Measurements from ENCODE around the gene UBE2O. TPM values are rescaled to one million over a fixed set of nuclear protein-coding genes. Genes with fewer than 3 reads are reported as not detected.
"Not testable (repeated sequence)": the region's sequence is repeated elsewhere in the genome, so short reads cannot be mapped to it uniquely, and the experiment has no call there.

Gene UBE2O
- total RNA-seq, 2 experiments from 2014 or later: 26.5 to 28.9 TPM

GRCh38 chr17:76357597-76358158 is 95.3 kb downstream of the UBE2O start:
- CTCF ChIA-PET: interaction anchor here (1.0 kb wide), 1 partner anchor 40 kb away, joined by 4 read pairs; no protein-coding TSS in a partner anchor
- Mint-ChIP-seq H3K27me3 (peaks cover 5% of the 10 kb centered on the region), H3K4me1 (peaks cover 18% of the 10 kb centered on the region), H3K27ac (no peak overlapping the region), H3K9me3 (no peaks in the 10 kb centered on the region), H3K36me3 (ENCODE audit: low read depth) (peaks cover 2% of the 10 kb centered on the region), H3K4me3 (no peak overlapping the region)
- POLR2A ChIA-PET: interaction anchor here (1.8 kb wide), 1 partner anchor 27 kb away, joined by 8 read pairs; the partner anchor contains the start of gene SPHK1
- no peak for DNase-seq

DNA sequence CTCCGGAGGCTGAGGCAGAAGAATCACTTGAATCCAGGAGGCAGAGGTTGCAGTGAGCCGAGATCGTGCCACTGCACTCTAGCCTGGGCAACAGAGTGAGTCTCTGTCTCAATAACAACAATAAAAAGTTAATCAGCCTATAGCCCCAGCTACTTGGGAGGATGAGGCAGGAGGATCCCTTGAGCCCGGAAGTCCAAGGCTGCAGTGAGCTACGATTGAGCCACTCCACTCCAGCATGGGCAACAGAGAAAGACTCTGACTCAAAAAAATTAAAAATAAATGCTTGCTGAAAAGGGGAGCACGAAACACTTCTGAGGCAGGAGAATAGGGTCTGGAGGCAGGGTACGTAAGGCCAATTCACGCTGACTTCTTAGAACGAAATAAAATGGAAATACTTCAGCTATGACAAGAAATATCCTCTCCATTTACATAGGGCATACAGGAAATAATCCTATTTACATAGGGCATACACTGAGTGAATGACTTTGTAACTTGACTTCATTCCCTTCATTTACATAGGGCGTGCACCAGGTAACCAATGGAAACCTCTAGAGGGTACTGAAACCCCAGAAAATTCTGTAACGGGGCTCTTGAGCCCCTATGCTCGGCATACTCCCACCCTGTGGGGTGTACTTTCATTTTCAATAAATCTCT is 96.0 kb downstream of the UBE2O start:
- H3K4me3 Mint-ChIP-seq: no peak overlapping the region
- H3K36me3 Mint-ChIP-seq (ENCODE audit: low read depth): peaks cover 2% of the 10 kb centered on the region
- DNase-seq: no peak
- ChIA-PET CTCF (no interaction called here), POLR2A (interaction anchor here (1.8 kb wide), 1 partner anchor 28 kb away, joined by 8 read pairs; the partner anchor contains the start of gene SPHK1)
- no peaks in the 10 kb centered on the region for H3K9me3 Mint-ChIP-seq
- H3K27ac Mint-ChIP-seq: no peak overlapping the region
- H3K27me3 Mint-ChIP-seq: peaks cover 5% of the 10 kb centered on the region
- H3K4me1 Mint-ChIP-seq: peaks cover 23% of the 10 kb centered on the region

DNA sequence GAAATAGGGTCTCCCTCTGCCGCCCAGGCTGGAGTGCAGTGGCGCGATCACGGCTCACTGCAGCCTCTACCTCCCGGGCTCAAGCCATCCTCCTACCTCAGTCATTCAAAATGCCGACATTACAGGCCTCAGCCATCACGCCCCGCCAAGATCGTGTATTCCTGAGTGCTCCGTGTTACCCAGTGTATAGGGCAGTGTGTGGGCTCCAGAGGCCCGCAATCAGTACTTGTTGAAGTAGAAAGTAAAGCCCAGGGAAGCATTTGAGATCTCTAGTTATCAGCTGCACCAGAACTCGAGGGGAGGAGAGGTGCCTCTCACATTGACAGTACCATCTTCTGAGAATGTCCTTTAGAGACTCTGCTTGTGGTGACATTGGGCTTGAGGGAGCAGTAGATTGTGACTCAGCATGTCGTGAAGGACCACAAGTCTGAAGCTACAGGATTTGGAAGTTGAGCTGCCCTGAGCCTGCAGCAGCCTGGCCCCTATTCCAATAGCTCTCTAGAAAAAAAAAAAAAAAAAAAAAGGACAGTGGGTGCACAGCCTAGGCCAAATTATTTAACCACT is 98.1 kb downstream of the UBE2O start:
- ChIA-PET POLR2A (interaction anchor here (0.8 to 4.9 kb wide), 6 partner anchors 21 to 576 kb away, joined by 3 to 87 read pairs (median 4); partner anchors contain the start of gene SPHK1), CTCF (interaction anchor here (0.6 to 5.8 kb wide), 4 partner anchors 15 to 43 kb away, joined by 5 to 48 read pairs (median 22); partner anchors contain the start of gene SPHK1)
- H3K27ac Mint-ChIP-seq: peak overlapping the region; percentile 47
- H3K4me1 Mint-ChIP-seq: peaks cover 30% of the 10 kb centered on the region
- no peaks in the 10 kb centered on the region for H3K9me3 Mint-ChIP-seq
- peaks cover 2% of the 10 kb centered on the region for H3K36me3 Mint-ChIP-seq (ENCODE audit: low read depth)
- H3K4me3 Mint-ChIP-seq: peak overlapping the region; percentile 94
- no peak for DNase-seq
- no peaks in the 10 kb centered on the region for H3K27me3 Mint-ChIP-seq

DNA sequence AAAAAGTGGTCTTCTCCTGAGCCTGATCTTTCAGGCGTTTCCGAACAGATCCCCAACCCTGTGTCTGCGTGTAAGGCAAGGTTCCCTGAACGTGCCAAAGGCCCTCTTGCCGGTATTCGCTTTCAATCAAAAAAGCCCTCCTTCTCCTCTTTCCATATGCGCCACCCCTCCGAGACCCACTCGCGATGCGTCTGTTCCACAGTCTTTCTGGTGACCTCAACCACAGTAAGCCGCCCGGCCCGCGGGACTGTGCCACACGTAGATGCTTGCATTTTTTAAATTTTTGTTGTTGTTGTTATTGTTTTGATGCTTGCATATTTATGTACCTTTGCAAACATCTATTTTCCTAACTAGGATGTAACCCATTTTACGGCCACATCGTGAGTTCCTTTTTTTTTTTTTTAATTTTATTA is 98.6 kb downstream of the UBE2O start:
- no peak for DNase-seq
- Mint-ChIP-seq H3K4me3 (peak overlapping the region; percentile 94), H3K4me1 (peaks cover 30% of the 10 kb centered on the region), H3K27ac (peak overlapping the region; percentile 97), H3K9me3 (no peaks in the 10 kb centered on the region), H3K27me3 (no peaks in the 10 kb centered on the region), H3K36me3 (ENCODE audit: low read depth) (peaks cover 2% of the 10 kb centered on the region)
- CTCF ChIA-PET: interaction anchor here (0.6 to 5.8 kb wide), 8 partner anchors 11 to 478 kb away, joined by 3 to 48 read pairs (median 5); partner anchors contain the start of gene SPHK1
- POLR2A ChIA-PET: interaction anchor here (0.9 to 4.9 kb wide), 18 partner anchors 9 to 522 kb away, joined by 3 to 87 read pairs (median 4); partner anchors contain the start of genes SPHK1 and UBE2O

- Mint-ChIP-seq H3K4me1 (peaks cover 30% of the 10 kb centered on the region), H3K9me3 (no peaks in the 10 kb centered on the region), H3K27ac (peak within 1 kb of the TSS; percentile 97), H3K36me3 (ENCODE audit: low read depth) (peaks cover 2% of the 10 kb centered on the region), H3K27me3 (no peaks in the 10 kb centered on the region), H3K4me3 (peak within 1 kb of the TSS; percentile 94)
- ChIA-PET CTCF (interaction anchor here (0.6 to 5.8 kb wide), 12 partner anchors 12 to 478 kb away, joined by 3 to 48 read pairs (median 4); partner anchors contain the start of gene SPHK1), POLR2A (interaction anchor here (0.7 to 4.9 kb wide), 28 partner anchors 8 to 521 kb away, joined by 3 to 87 read pairs (median 4); partner anchors contain the start of genes ACOX1, SPHK1, TEN1 and UBALD2)
- DNase-seq: peak; percentile 84
Observed at GRCh38 chr17:76353599-76354316, 99.2 kb downstream of the UBE2O start, which contains the start of gene PRPSAP1. TSS of gene PRPSAP1 (minus strand) at chr17:76353916. CDS start at chr17:76353703, 213 bp downstream.

- Mint-ChIP-seq H3K27me3 (no peaks in the 10 kb centered on the region), H3K27ac (peak overlapping the region; percentile 97), H3K4me1 (peaks cover 30% of the 10 kb centered on the region), H3K4me3 (peak overlapping the region; percentile 94), H3K36me3 (ENCODE audit: low read depth) (peaks cover 2% of the 10 kb centered on the region), H3K9me3 (no peaks in the 10 kb centered on the region)
- CTCF ChIA-PET: interaction anchor here (0.8 to 5.8 kb wide), 13 partner anchors 13 to 477 kb away, joined by 3 to 48 read pairs (median 4); partner anchors contain the start of gene SPHK1
- POLR2A ChIA-PET: interaction anchor here (0.6 to 4.9 kb wide), 26 partner anchors 8 to 400 kb away, joined by 3 to 87 read pairs (median 4); partner anchors contain the start of genes ACOX1, SPHK1, TEN1 and UBALD2
- DNase-seq: peak; percentile 17
Observed at GRCh38 chr17:76353004-76353598, 99.9 kb downstream of the UBE2O start.

- Mint-ChIP-seq H3K9me3 (no peaks in the 10 kb centered on the region), H3K27me3 (no peaks in the 10 kb centered on the region), H3K36me3 (ENCODE audit: low read depth) (peaks cover 13% of the 10 kb centered on the region), H3K4me3 (peak overlapping the region; percentile 2), H3K27ac (no peak overlapping the region), H3K4me1 (peaks cover 25% of the 10 kb centered on the region)
- POLR2A ChIA-PET: interaction anchor here (0.6 to 4.9 kb wide), 2 partner anchors 11 to 33 kb away, joined by 3 to 87 read pairs; partner anchors contain the start of gene SPHK1
- DNase-seq: no peak
- CTCF ChIA-PET: interaction anchor here (0.6 to 5.8 kb wide), 5 partner anchors 20 to 264 kb away, joined by 3 to 48 read pairs (median 7); partner anchors contain the start of gene SPHK1
Observed at GRCh38 chr17:76351526-76352071, 101.4 kb downstream of the UBE2O start.

DNA sequence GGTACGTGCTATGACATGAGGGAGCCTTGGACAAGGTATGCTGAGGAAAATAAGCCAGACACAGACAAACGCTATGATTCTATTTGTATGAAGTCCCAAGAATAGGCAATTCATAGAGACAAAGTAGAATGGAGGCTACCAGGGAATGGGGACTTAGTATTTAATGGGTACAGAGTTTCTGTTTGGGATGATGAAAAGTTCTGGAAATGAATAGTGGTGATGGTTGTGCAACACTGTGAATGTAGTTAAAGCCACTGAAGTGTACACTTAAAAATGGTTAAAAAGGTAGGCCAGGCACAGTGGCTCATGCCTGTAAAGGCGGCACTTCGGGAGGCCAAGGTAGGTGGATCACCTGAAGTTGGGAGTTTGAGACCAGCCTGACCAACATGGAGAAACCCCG is 102.5 kb downstream of the UBE2O start:
- CTCF ChIA-PET: interaction anchor here (5.4 kb wide), 1 partner anchor 47 kb away, joined by 38 read pairs; no protein-coding TSS in a partner anchor

GRCh38 chr17:76346936-76347335 is 106.0 kb downstream of the UBE2O start:
- DNase-seq, H3K4me1 Mint-ChIP-seq, H3K4me3 Mint-ChIP-seq, H3K27ac Mint-ChIP-seq, H3K9me3 Mint-ChIP-seq, CTCF ChIA-PET, POLR2A ChIA-PET, H3K27me3 Mint-ChIP-seq: not testable (repeated sequence)
- peaks cover 29% of the 10 kb centered on the region for H3K36me3 Mint-ChIP-seq (ENCODE audit: low read depth)

More for the DNA sequence above, 102.5 kb downstream of the UBE2O start:
- Mint-ChIP-seq H3K36me3 (ENCODE audit: low read depth) (peaks cover 22% of the 10 kb centered on the region), H3K27me3 (no peaks in the 10 kb centered on the region), H3K27ac (no peak overlapping the region), H3K4me3 (no peak overlapping the region), H3K9me3 (no peaks in the 10 kb centered on the region), H3K4me1 (peaks cover 25% of the 10 kb centered on the region)
- POLR2A ChIA-PET: no interaction called here
- DNase-seq: no peak

DNA sequence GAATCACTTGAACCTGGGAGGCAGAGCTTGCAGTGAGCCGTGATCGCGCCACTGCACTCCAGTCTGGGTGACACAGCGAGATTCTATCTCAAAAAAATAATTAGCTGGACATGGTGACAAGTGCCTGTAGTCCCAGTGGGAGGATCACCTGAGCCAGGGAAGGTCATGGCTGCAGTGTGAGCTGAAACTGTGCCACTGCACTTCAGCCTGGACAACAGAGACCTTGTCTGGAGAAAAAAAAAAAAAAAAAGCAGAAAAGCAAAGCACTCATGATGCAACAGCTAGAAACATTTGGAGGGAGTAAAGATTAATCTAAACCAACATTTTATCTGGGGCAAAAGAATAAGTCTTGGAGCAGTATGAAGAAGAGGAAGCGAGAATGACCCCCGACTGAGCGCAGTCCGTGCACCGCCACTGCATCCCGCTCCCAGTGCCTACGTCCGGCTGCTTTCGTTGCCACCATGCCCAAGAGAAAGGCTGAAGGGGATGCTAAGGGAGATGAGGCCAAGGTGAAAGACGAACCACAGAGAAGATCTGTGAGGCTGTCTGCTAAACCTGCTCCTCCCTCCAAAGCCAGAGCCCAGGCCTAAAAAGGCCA is 107.5 kb downstream of the UBE2O start:
- no peak overlapping the region for H3K27ac Mint-ChIP-seq
- H3K9me3 Mint-ChIP-seq: no peaks in the 10 kb centered on the region
- H3K27me3 Mint-ChIP-seq: no peaks in the 10 kb centered on the region
- POLR2A ChIA-PET: interaction anchor here (1.6 kb wide), 1 partner anchor 8 kb away, joined by 5 read pairs; the partner anchor contains the start of gene PRPSAP1
- H3K36me3 Mint-ChIP-seq (ENCODE audit: low read depth): peaks cover 37% of the 10 kb centered on the region
- CTCF ChIA-PET: interaction anchor here (0.6 to 1.0 kb wide), 2 partner anchors 13 to 560 kb away, joined by 3 to 5 read pairs; no protein-coding TSS in a partner anchor
- no peak for DNase-seq
- H3K4me1 Mint-ChIP-seq: no peaks in the 10 kb centered on the region
- no peak overlapping the region for H3K4me3 Mint-ChIP-seq

DNA sequence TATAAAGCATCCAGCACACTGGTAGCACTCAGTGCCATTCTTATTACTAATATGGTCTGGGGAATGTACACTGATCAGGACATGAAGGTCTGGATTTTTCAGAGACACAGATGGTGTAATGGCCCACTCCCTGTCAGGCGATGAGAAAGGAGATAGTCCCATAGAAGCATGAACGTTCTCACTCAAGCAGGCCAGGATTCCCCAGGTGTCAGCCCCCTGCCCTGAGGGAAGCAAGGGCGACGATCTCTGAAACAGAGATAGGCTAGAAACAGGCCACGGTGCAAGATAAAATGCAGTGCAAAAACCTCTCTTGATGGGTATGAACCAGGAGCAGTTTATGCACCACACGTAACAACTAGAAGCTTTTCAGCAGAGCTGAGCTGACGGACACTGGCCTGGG is 109.8 kb downstream of the UBE2O start:
- Mint-ChIP-seq H3K9me3 (no peaks in the 10 kb centered on the region), H3K4me3 (no peak overlapping the region), H3K27me3 (no peaks in the 10 kb centered on the region), H3K36me3 (ENCODE audit: low read depth) (peaks cover 41% of the 10 kb centered on the region), H3K4me1 (no peaks in the 10 kb centered on the region), H3K27ac (no peak overlapping the region)
- ChIA-PET CTCF (no interaction called here), POLR2A (no interaction called here)
- no peak for DNase-seq

Measured in activated CD4-positive, alpha-beta memory T cell treated with anti-CD3 and anti-CD28 coated beads, Interleukin-2, amount 10 ng/mL, durations not matched to agents 7 days and 5 days (primary cell).